SW480 (cell line): Measurements from ENCODE around the gene KHDC1L.
A peak's percentile ranks its signal among the peaks of the same experiment; 100 is the strongest.
"Not testable (repeated sequence)": the region's sequence is repeated elsewhere in the genome, so short reads cannot be mapped to it uniquely, and the experiment has no call there.

Experiments used
- DNase-seq: peaks from one replicate; pipeline ENCODE4 v3.0.0-alpha.2; 2016; ENCODE audit warnings: low spot score

KHDC1L gene

GRCh38 chr6:73204252-73204651 lies 21.0 kb downstream of the KHDC1L start:
- no peak for DNase-seq

GRCh38 chr6:73203098-73203497 lies 22.2 kb downstream of the KHDC1L start:
- no peak for DNase-seq

GRCh38 chr6:73200735-73201134 lies 24.6 kb downstream of the KHDC1L start:
- DNase-seq = no peak

GRCh38 chr6:73200247-73200646 lies 25.0 kb downstream of the KHDC1L start:
- no peak for DNase-seq

- DNase-seq = no peak
These were observed 30.6 kb downstream of the KHDC1L start for GRCh38 chr6:73194744-73195143.

GRCh38 chr6:73193302-73193701 lies 32.0 kb downstream of the KHDC1L start:
- DNase-seq = not testable (repeated sequence)

GRCh38 chr6:73182021-73182607 lies 43.2 kb downstream of the KHDC1L start:
- DNase-seq = no peak

- DNase-seq = peak; percentile 75
These were observed 44.3 kb downstream of the KHDC1L start for GRCh38 chr6:73180763-73181619.

GRCh38 chr6:73180076-73180738 lies 45.1 kb downstream of the KHDC1L start:
- no peak for DNase-seq

- no peak for DNase-seq
These were observed 47.9 kb downstream of the KHDC1L start for GRCh38 chr6:73177221-73177944.

- DNase-seq = no peak
These were observed 49.2 kb downstream of the KHDC1L start for GRCh38 chr6:73176057-73176456.

GRCh38 chr6:73174646-73175045 lies 50.6 kb downstream of the KHDC1L start:
- DNase-seq = no peak
